Glutamatergic neuron (in vitro differentiated cells): ENCODE results near the gene PACSIN2. TPM values are rescaled to one million over a fixed set of nuclear protein-coding genes. Genes with fewer than 3 reads are reported as not detected.

Experiments used
- DNase-seq: peaks from one replicate; pipeline ENCODE4 v3.0.0; 2022
- H3K27ac Mint-ChIP-seq: one replicate; pipeline ENCODE4 v1.8.0; 2020; ENCODE audit warnings: mild to moderate bottlenecking, mixed read lengths, inconsistent platforms; ENCODE audit not compliant: unreplicated experiment
- H3K27me3 Mint-ChIP-seq: one replicate; pipeline ENCODE4 v1.8.0; 2020; ENCODE audit warnings: mild to moderate bottlenecking, moderate library complexity, mixed read lengths, inconsistent platforms; ENCODE audit not compliant: unreplicated experiment
- H3K36me3 Mint-ChIP-seq: one replicate; pipeline ENCODE4 v1.8.0; 2020; ENCODE audit warnings: mild to moderate bottlenecking, mixed read lengths, inconsistent platforms; ENCODE audit not compliant: unreplicated experiment
- H3K4me1 Mint-ChIP-seq: one replicate; pipeline ENCODE4 v1.8.0; 2020; ENCODE audit warnings: mild to moderate bottlenecking, low read depth, mixed read lengths, inconsistent platforms; ENCODE audit not compliant: unreplicated experiment
- H3K4me3 Mint-ChIP-seq: one replicate; pipeline ENCODE4 v1.8.0; 2020; ENCODE audit warnings: mild to moderate bottlenecking, mixed read lengths, inconsistent platforms; ENCODE audit not compliant: unreplicated experiment
- H3K9me3 Mint-ChIP-seq: one replicate; pipeline ENCODE4 v1.8.0; 2020; ENCODE audit warnings: mild to moderate bottlenecking, moderate library complexity, mixed read lengths, inconsistent platforms; ENCODE audit not compliant: unreplicated experiment
- CTCF ChIP-seq: fragments of 200-600 bp; sonication (generic); IDR thresholded peaks from one replicate; pipeline ENCODE4 v1.5.0; 2021; ENCODE audit not compliant: partially characterized antibody, unreplicated experiment
- total RNA-seq: library from RNA; stranded (reverse); fragmentation: NEBNext Ultra II Directional; extraction: Animal tissue kit (Norgen Biotek cat#: 25700); gene quantifications from one replicate; pipeline ENCODE4 v1.2.1, GENCODE V29; 2021; ENCODE audit not compliant: unreplicated experiment

The PACSIN2 gene
- total RNA-seq, 1 donor from 2014 or later, result 47.3 TPM

DNA sequence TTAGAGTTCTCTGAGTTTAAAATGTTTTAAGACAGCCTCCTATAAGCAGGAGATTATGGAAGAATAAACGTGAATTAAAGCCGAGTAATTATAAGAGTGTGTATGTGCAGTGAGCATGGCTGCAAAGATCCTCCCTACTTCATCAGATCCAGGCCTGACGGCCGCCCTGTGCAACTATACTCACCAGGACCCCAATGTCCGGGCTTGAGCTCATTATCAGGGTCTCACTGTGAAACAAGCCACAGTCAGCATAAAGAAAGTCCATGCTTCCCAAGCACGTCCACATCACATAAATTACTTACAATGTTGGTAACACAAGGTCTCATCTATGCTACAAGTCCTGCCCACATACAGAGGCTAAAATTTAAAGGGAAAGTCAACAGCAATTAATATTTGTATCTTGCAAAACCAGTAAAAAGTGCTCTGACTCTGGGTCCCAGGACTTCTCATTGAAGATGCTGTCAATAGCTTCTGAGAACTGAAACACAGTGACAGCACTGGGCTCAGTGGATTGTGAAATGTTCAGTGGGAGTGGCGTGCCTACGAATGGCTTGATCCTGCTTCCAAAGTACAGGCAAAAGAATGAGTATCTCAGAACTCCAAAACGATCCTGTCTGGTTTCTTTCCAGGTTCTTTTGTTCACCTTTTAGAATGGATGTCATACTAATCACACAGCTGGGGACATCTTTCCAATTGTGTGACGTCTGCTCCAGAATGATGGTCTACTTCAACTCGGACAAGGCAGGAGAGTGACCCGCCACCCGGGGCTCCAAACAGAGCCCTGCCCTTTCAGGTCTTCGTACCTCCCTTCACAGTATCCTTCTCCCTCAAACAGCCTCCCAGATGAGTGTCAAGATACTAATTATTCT lies 85.7 kb downstream of the PACSIN2 start:
- Mint-ChIP-seq H3K4me3 (no peak overlapping the region), H3K4me1 (peaks cover 20% of the 10 kb centered on the region), H3K27me3 (peaks cover 9% of the 10 kb centered on the region), H3K36me3 (no peaks in the 10 kb centered on the region), H3K9me3 (peaks cover 2% of the 10 kb centered on the region), H3K27ac (no peak overlapping the region)
- no peak for DNase-seq
- TF ChIP-seq CTCF, result no peak

DNA sequence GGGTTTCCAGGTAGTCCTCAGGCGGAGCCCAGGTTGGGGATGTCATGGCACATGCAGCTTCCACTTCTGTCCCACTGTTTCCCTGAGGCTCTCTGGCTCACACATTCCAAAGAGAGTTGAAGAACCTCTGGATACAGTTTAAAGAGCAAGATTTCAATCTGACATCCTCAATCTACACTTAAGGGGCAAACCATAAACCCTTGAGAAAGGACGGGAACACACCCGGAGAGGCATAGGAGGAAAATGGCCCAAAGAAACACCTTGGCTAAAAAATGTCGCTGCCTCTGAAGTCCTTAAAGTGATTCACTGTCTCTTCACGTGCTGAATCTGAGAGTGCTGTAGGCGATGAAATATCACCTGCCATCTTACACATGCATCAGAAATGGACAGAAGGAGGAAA lies 87.0 kb downstream of the PACSIN2 start:
- Mint-ChIP-seq H3K36me3 (no peaks in the 10 kb centered on the region), H3K9me3 (peaks cover 2% of the 10 kb centered on the region), H3K27ac (no peak overlapping the region), H3K4me1 (peaks cover 19% of the 10 kb centered on the region), H3K27me3 (peaks cover 9% of the 10 kb centered on the region), H3K4me3 (no peak overlapping the region)
- TF ChIP-seq CTCF, result no peak
- DNase-seq, result no peak

GRCh38 chr22:42926768-42927167 lies 88.2 kb downstream of the PACSIN2 start:
- Mint-ChIP-seq H3K27ac (no peak overlapping the region), H3K27me3 (peaks cover 9% of the 10 kb centered on the region), H3K36me3 (no peaks in the 10 kb centered on the region), H3K9me3 (peaks cover under 1% of the 10 kb centered on the region), H3K4me3 (no peak overlapping the region), H3K4me1 (peaks cover 22% of the 10 kb centered on the region)
- no peak for DNase-seq
- TF ChIP-seq CTCF, result no peak

GRCh38 chr22:42926104-42926503 lies 88.8 kb downstream of the PACSIN2 start:
- H3K4me1 Mint-ChIP-seq, result peaks cover 22% of the 10 kb centered on the region
- H3K27me3 Mint-ChIP-seq, result peaks cover 9% of the 10 kb centered on the region

More at GRCh38 chr22:42926104-42926503, 88.8 kb downstream of the PACSIN2 start:
- Mint-ChIP-seq H3K9me3 (no peaks in the 10 kb centered on the region), H3K4me3 (peak overlapping the region; percentile 47), H3K36me3 (no peaks in the 10 kb centered on the region), H3K27ac (no peak overlapping the region)
- DNase-seq, result no peak
- no peak for TF ChIP-seq CTCF
